HCT116 (cell line): Measurements from ENCODE around the gene ANKHD1. TPM values are rescaled to one million over a fixed set of nuclear protein-coding genes. Genes with fewer than 3 reads are reported as not detected.

Experiments used
- ATAC-seq: fragments of 200-7000 bp; cut with Tn5 transposase; 2 replicates; pipeline ENCODE4 v1.9.1; 2020; ENCODE audit warnings: mild to moderate bottlenecking, moderate library complexity
- BruUV-seq: library from RNA; stranded (reverse); fragments of 400-500 nt; replicated peaks from 2 replicates; lab custom pipeline; 2021; lab: Mats Ljungman, UMichigan
- CTCF ChIA-PET: fragments of 300-600 bp; sonication (Branson Sonifier 250); formaldehyde crosslinking; loops from one replicate; lab custom pipeline; 2021; ENCODE audit warnings: antibody characterized with exemption; lab: Charles Lee
- POLR2A ChIA-PET: fragments of 300-600, 350-600 bp; sonication (Branson Sonifier 250); formaldehyde crosslinking; loops from one replicate; lab custom pipeline; 2021; ENCODE audit warnings: antibody characterized with exemption; lab: Charles Lee
- RAD21 ChIA-PET, 2 experiments: fragments of 300-600 bp; sonication (Branson Sonifier 250); formaldehyde crosslinking; loops; one replicate each; lab custom pipeline; 2023; ENCODE audit warnings: low total read pairs in 2 of 2; ENCODE audit not compliant: uncharacterized antibody in 2 of 2, unreplicated experiment in 2 of 2, low non-redundant PET in 1 of 2; lab: Charles Lee
- DNase-seq: peaks from one replicate; pipeline ENCODE4 v3.0.0-alpha.2; 2010; ENCODE audit warnings: low read depth, low spot score
- H2AFZ ChIP-seq: fragments of 200-600 bp; shearing (Covaris generic), sonication (generic); 2 replicates; pipeline ENCODE4 v1.6.1; 2017; ENCODE audit warnings: low read depth, mixed run types, mixed read lengths, antibody characterized with exemption, low read length; ENCODE audit not compliant: poor library complexity, severe bottlenecking
- H3K27ac ChIP-seq: 2 replicates; pipeline ENCODE4 v1.5.1; 2012; ENCODE audit warnings: low read depth, low read length
- H3K27me3 ChIP-seq: fragments of 200-600 bp; sonication (generic); 2 replicates; pipeline ENCODE4 v1.6.1; 2016; ENCODE audit warnings: mixed run types, low read length, mixed read lengths; ENCODE audit not compliant: insufficient read depth
- H3K36me3 ChIP-seq, 2 experiments: fragments of 200-500 bp in 1 of 2; fragments of 200-600 bp in 1 of 2; sonication (Bioruptor generic) in 1 of 2; sonication (generic) in 1 of 2; 2 replicates each; pipeline versions ENCODE4 v1.5.1 to v1.6.1; 2014 to 2016; ENCODE audit warnings: low read length in 2 of 2, inconsistent platforms in 1 of 2, mixed read lengths in 1 of 2, mixed run types in 1 of 2; ENCODE audit not compliant: insufficient read depth in 2 of 2, control insufficient read depth in 1 of 2
- H3K4me1 ChIP-seq, 2 experiments: fragments of 200-600 bp in 1 of 2; sonication (generic) in 1 of 2; 2 replicates each; pipeline versions ENCODE4 v1.5.1 to v1.6.1; 2012 to 2017; ENCODE audit warnings: low read length in 2 of 2, inconsistent platforms in 1 of 2, mild to moderate bottlenecking in 1 of 2, mixed read lengths in 1 of 2, mixed run types in 1 of 2, moderate library complexity in 1 of 2; ENCODE audit not compliant: insufficient read depth in 2 of 2, control insufficient read depth in 1 of 2
- H3K4me2 ChIP-seq: fragments of 200-600 bp; sonication (generic); 2 replicates; pipeline ENCODE4 v1.6.1; 2017; ENCODE audit warnings: mixed run types, low read length, mixed read lengths
- H3K4me3 ChIP-seq, 2 experiments: fragments of 200-600 bp in 1 of 2; sonication (generic) in 1 of 2; replicated peaks in 1 of 2; 2 replicates each; pipeline ENCODE4 v1.5.1; 2011 to 2016; ENCODE audit warnings: low read length in 2 of 2, control low read depth in 1 of 2, low read depth in 1 of 2, mild to moderate bottlenecking in 1 of 2, mixed read lengths in 1 of 2, mixed run types in 1 of 2
- H3K79me2 ChIP-seq: fragments of 200-600 bp; sonication (generic); 2 replicates; pipeline ENCODE4 v1.6.1; 2017; ENCODE audit warnings: mild to moderate bottlenecking, mixed run types, low read length, moderate library complexity, mixed read lengths; ENCODE audit not compliant: insufficient read depth
- H3K9ac ChIP-seq: fragments of 200-600 bp; sonication (generic); 2 replicates; pipeline ENCODE4 v1.6.1; 2016; ENCODE audit warnings: low read length, mixed read lengths
- H3K9me2 ChIP-seq: fragments of 200-600 bp; sonication (generic), shearing (Covaris generic); 2 replicates; pipeline ENCODE4 v1.6.1; 2017; ENCODE audit warnings: mixed run types, mild to moderate bottlenecking, moderate library complexity; ENCODE audit not compliant: insufficient read depth
- H3K9me3 ChIP-seq, 2 experiments: fragments of 200-500 bp in 1 of 2; fragments of 200-600 bp in 1 of 2; sonication (Bioruptor generic) in 1 of 2; sonication (generic) in 1 of 2; 2 replicates each; pipeline ENCODE4 v1.6.1; 2014 to 2017; ENCODE audit warnings: low read length in 2 of 2, mixed read lengths in 2 of 2, inconsistent platforms in 1 of 2, low read depth in 1 of 2, mild to moderate bottlenecking in 1 of 2, mixed run types in 1 of 2, moderate library complexity in 1 of 2; ENCODE audit not compliant: control insufficient read depth in 1 of 2, insufficient read depth in 1 of 2
- H4K20me1 ChIP-seq: fragments of 200-600 bp; sonication (generic), shearing (Covaris generic); 2 replicates; pipeline ENCODE4 v1.6.1; 2017; ENCODE audit warnings: mixed run types, mild to moderate bottlenecking, moderate library complexity; ENCODE audit not compliant: insufficient read depth
- CBX3 ChIP-seq: IDR thresholded peaks from 2 replicates; pipeline ENCODE4 v1.6.1; 2012; ENCODE audit warnings: low read depth
- CEBPB ChIP-seq: IDR thresholded peaks from 2 replicates; pipeline ENCODE4 v1.6.1; 2012; ENCODE audit warnings: low read depth
- EZH2 ChIP-seq: fragments of 200-600 bp; sonication (generic); IDR thresholded peaks from 2 replicates; pipeline ENCODE4 v1.6.1; 2017; ENCODE audit warnings: antibody characterized with exemption, mixed run types
- FOSL1 ChIP-seq: IDR thresholded peaks from 2 replicates; pipeline ENCODE4 v1.6.1; 2012; ENCODE audit warnings: low read depth
- SIN3A ChIP-seq: IDR thresholded peaks from 2 replicates; pipeline ENCODE4 v1.6.1; 2012; ENCODE audit warnings: low read depth
- TCF7L2 ChIP-seq: IDR thresholded peaks from 2 replicates; pipeline ENCODE4 v1.7.0; 2011; ENCODE audit warnings: borderline replicate concordance, inconsistent platforms; ENCODE audit not compliant: insufficient read depth, insufficient read length; ENCODE audit errors: extremely low read depth
- ZFX ChIP-seq: fragments of 450-650 bp; IDR thresholded peaks from 2 replicates; pipeline ENCODE4 v1.6.1; 2017
- intact Hi-C: fragments of 100-400 bp; cut with micrococcal nuclease; formaldehyde crosslinking; loops from 2 replicates; pipeline ENCODE4 v1.10.0; 2022
- total RNA-seq: library from RNA; stranded (reverse); gene quantifications from one replicate; pipeline ENCODE4 v1.2.1, GENCODE V29; 2021; ENCODE audit not compliant: unreplicated experiment
- TF ChIP-seq, protein P1 (sequence below): IDR thresholded peaks from 2 replicates; pipeline ENCODE4 v1.6.1; 2012; ENCODE audit warnings: low read depth

The ANKHD1 gene
- total RNA-seq, 1 experiment from 2014 or later: 80.8 TPM

DNA sequence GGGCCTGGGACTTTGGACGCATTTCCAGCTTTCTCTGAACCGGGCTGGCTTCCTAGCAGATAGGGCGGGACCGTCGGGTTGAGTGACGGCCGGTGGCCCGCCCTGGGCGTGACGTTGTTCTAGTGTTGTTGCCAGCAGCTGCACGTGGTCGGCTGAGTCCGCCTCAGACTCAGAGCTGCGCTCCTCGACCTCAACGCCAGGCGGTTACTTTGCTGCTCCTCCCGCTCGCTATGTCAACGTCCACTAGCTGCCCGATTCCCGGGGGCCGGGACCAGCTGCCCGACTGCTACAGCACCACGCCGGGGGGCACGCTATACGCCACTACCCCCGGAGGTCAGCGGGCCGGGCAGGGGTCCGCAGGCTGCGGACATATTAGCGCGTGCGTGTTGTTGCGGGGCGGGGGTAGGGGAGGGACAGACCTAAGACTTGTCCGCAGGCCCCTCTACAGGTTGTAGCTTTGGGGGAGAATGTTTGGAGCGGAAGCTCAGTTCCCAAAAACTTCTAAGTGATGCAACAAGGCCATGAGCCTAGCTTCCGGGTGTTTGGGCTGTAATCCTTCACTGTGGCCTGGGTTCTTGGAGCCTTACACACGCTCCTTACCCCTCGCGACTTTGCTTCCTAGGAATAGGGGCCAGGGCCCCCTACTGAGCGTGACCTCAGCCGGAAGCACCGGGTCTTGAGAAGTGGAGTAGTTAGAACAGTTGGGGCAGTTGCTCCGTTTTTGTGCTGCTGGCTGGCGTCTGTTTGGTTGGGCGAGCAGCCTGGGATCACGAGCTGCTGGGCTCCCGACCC lies 146.1 kb downstream of the ANKHD1 start, which contains the start of gene EIF4EBP3 (continued):
- no peak for TF ChIP-seq EZH2
- TF ChIP-seq TCF7L2: no peak
- TF ChIP-seq, protein P1, sequence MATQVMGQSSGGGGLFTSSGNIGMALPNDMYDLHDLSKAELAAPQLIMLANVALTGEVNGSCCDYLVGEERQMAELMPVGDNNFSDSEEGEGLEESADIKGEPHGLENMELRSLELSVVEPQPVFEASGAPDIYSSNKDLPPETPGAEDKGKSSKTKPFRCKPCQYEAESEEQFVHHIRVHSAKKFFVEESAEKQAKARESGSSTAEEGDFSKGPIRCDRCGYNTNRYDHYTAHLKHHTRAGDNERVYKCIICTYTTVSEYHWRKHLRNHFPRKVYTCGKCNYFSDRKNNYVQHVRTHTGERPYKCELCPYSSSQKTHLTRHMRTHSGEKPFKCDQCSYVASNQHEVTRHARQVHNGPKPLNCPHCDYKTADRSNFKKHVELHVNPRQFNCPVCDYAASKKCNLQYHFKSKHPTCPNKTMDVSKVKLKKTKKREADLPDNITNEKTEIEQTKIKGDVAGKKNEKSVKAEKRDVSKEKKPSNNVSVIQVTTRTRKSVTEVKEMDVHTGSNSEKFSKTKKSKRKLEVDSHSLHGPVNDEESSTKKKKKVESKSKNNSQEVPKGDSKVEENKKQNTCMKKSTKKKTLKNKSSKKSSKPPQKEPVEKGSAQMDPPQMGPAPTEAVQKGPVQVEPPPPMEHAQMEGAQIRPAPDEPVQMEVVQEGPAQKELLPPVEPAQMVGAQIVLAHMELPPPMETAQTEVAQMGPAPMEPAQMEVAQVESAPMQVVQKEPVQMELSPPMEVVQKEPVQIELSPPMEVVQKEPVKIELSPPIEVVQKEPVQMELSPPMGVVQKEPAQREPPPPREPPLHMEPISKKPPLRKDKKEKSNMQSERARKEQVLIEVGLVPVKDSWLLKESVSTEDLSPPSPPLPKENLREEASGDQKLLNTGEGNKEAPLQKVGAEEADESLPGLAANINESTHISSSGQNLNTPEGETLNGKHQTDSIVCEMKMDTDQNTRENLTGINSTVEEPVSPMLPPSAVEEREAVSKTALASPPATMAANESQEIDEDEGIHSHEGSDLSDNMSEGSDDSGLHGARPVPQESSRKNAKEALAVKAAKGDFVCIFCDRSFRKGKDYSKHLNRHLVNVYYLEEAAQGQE: no peak
- TF ChIP-seq CEBPB: no peak

GRCh38 chr5:140548300-140548688 lies 146.7 kb downstream of the ANKHD1 start:
- H4K20me1 ChIP-seq: no peaks in the 10 kb centered on the region; the same call in 1 of the 2 replicates
- intact Hi-C loops: no loop called here
- H2AFZ ChIP-seq: no peak overlapping the region
- POLR2A ChIA-PET: no interaction called here
- BruUV-seq: no TSS peak
- ATAC-seq (no peak), DNase-seq (no peak)
- CTCF ChIA-PET: no interaction called here
- TF ChIP-seq SIN3A (no peak), FOSL1 (no peak), ZFX (no peak), CBX3 (no peak)
- H3K4me3 ChIP-seq: no peak overlapping the region
- H3K9ac ChIP-seq: no peak overlapping the region
- H3K9me2 ChIP-seq: no peaks in the 10 kb centered on the region
- RAD21 ChIA-PET: no interaction called here
- no peak overlapping the region for H3K4me2 ChIP-seq
- no peaks in the 10 kb centered on the region for H3K9me3 ChIP-seq
- peak overlapping the region; percentile 2; the same call in 1 of the 2 replicates for H3K27ac ChIP-seq
- H3K36me3 ChIP-seq: peaks cover 12 to 36% of the 10 kb centered on the region in 2 experiments; a peak in 3 of 4 replicates
- peaks cover 29% of the 10 kb centered on the region for H3K79me2 ChIP-seq
- no peaks in the 10 kb centered on the region for H3K27me3 ChIP-seq
- peaks cover 2 to 25% of the 10 kb centered on the region in 2 experiments; a peak in 3 of 4 replicates for H3K4me1 ChIP-seq
